WTC11 (cell line): ENCODE data around the gene SELENOF. TPM values are rescaled to one million over a fixed set of nuclear protein-coding genes. Genes with fewer than 3 reads are reported as not detected.
A peak's percentile ranks its signal among the peaks of the same experiment; 100 is the strongest.
"Not testable (repeated sequence)": the region's sequence is repeated elsewhere in the genome, so short reads cannot be mapped to it uniquely, and the experiment has no call there.

Experiments
- ATAC-seq: fragments of 200-7000 bp; cut with Tn5 transposase; 2 replicates; pipeline ENCODE4 v1.10.0; 2021; ENCODE audit warnings: mild to moderate bottlenecking, moderate library complexity
- CTCF ChIA-PET: fragments of 300-600 bp; sonication (Branson Sonifier 250); formaldehyde crosslinking; loops from one replicate; lab custom pipeline; 2021; ENCODE audit warnings: antibody characterized with exemption; lab: Charles Lee
- POLR2A ChIA-PET: fragments of 350-600 bp; sonication (Branson Sonifier 250); formaldehyde crosslinking; loops from one replicate; lab custom pipeline; 2021; ENCODE audit warnings: antibody characterized with exemption; lab: Charles Lee
- DNase-seq: peaks from one replicate; pipeline ENCODE4 v3.0.0; 2021; ENCODE audit warnings: low spot score
- H3K27ac Mint-ChIP-seq: 2 replicates; pipeline ENCODE4 v1.8.0; 2021; ENCODE audit warnings: mixed read lengths
- H3K27me3 Mint-ChIP-seq: 2 replicates; pipeline ENCODE4 v1.8.0; 2021; ENCODE audit warnings: low read depth, mild to moderate bottlenecking, moderate library complexity, mixed read lengths
- H3K36me3 Mint-ChIP-seq: 2 replicates; pipeline ENCODE4 v1.8.0; 2021; ENCODE audit warnings: mixed read lengths
- H3K4me1 Mint-ChIP-seq: 2 replicates; pipeline ENCODE4 v1.8.0; 2022; ENCODE audit warnings: mixed read lengths
- H3K4me3 Mint-ChIP-seq: 2 replicates; pipeline ENCODE4 v1.8.0; 2021; ENCODE audit warnings: mild to moderate bottlenecking, moderate library complexity, mixed read lengths
- H3K9me3 Mint-ChIP-seq: 2 replicates; pipeline ENCODE4 v1.8.0; 2021; ENCODE audit warnings: mixed read lengths
- ATF1 ChIP-seq: sonication (generic); formaldehyde crosslinking; IDR thresholded peaks from 2 replicates; pipeline ENCODE4 v1.8.1; 2023; ENCODE audit warnings: mild to moderate bottlenecking, moderate library complexity, missing genetic modification reagents
- ATF2 ChIP-seq: sonication (generic); formaldehyde crosslinking; IDR thresholded peaks from 2 replicates; pipeline ENCODE4 v1.8.1; 2022; ENCODE audit warnings: low read depth, missing genetic modification reagents, borderline replicate concordance
- ATF6 ChIP-seq: sonication (generic); formaldehyde crosslinking; IDR thresholded peaks from 2 replicates; pipeline ENCODE4 v1.8.1; 2023; ENCODE audit warnings: mild to moderate bottlenecking, missing genetic modification reagents
- CREM ChIP-seq: sonication (generic); formaldehyde crosslinking; IDR thresholded peaks from 2 replicates; pipeline ENCODE4 v1.8.1; 2022; ENCODE audit warnings: mild to moderate bottlenecking, missing genetic modification reagents, moderate library complexity
- CTCF ChIP-seq: fragments of 200-600 bp; IDR thresholded peaks from 2 replicates; pipeline ENCODE4 v1.8.0; 2022; ENCODE audit warnings: antibody characterized with exemption
- ERG ChIP-seq: fragments of 250-450 bp; sonication (Bioruptor Pico); IDR thresholded peaks from 2 replicates; pipeline ENCODE4 v1.8.0; 2021; ENCODE audit warnings: mild to moderate bottlenecking
- MYBL2 ChIP-seq: sonication (generic); formaldehyde crosslinking; IDR thresholded peaks from 2 replicates; pipeline ENCODE4 v1.8.1; 2023; ENCODE audit warnings: mild to moderate bottlenecking, moderate library complexity, missing genetic modification reagents
- PREB ChIP-seq: sonication (generic); formaldehyde crosslinking; IDR thresholded peaks from 2 replicates; pipeline ENCODE4 v1.8.1; 2022; ENCODE audit warnings: mild to moderate bottlenecking, missing genetic modification reagents, moderate library complexity, borderline replicate concordance
- RELA ChIP-seq: sonication (generic); formaldehyde crosslinking; IDR thresholded peaks from 2 replicates; pipeline ENCODE4 v1.8.1; 2022; ENCODE audit warnings: missing genetic modification reagents, mild to moderate bottlenecking, borderline replicate concordance
- SMAD4 ChIP-seq: sonication (generic); formaldehyde crosslinking; IDR thresholded peaks from 2 replicates; pipeline ENCODE4 v1.8.0; 2022; ENCODE audit warnings: mild to moderate bottlenecking, missing genetic modification reagents
- SP1 ChIP-seq: sonication (generic); formaldehyde crosslinking; conservative IDR thresholded peaks from 2 replicates; pipeline ENCODE4 v1.8.1; 2022; ENCODE audit warnings: missing genetic modification reagents
- ZNF121 ChIP-seq: sonication (generic); formaldehyde crosslinking; IDR thresholded peaks from 2 replicates; pipeline ENCODE4 v1.8.0; 2023; ENCODE audit warnings: missing genetic modification reagents
- ZNF138 ChIP-seq: sonication (generic); formaldehyde crosslinking; conservative IDR thresholded peaks from 2 replicates; pipeline ENCODE4 v1.8.1; 2022; ENCODE audit warnings: mild to moderate bottlenecking, moderate library complexity, missing genetic modification reagents
- ZNF219 ChIP-seq: sonication (generic); formaldehyde crosslinking; IDR thresholded peaks from 2 replicates; pipeline ENCODE4 v1.8.0; 2023; ENCODE audit warnings: missing genetic modification reagents, mild to moderate bottlenecking, borderline replicate concordance
- ZNF263 ChIP-seq: sonication (generic); formaldehyde crosslinking; IDR thresholded peaks from 2 replicates; pipeline ENCODE4 v1.8.1; 2022; ENCODE audit warnings: low read depth, mild to moderate bottlenecking, moderate library complexity, missing genetic modification reagents
- ZNF416 ChIP-seq: fragments of 250-450 bp; sonication (Bioruptor Pico); IDR thresholded peaks from 2 replicates; pipeline ENCODE4 v1.9.0; 2021; ENCODE audit warnings: mild to moderate bottlenecking, inconsistent platforms
- ZNF512 ChIP-seq: sonication (generic); formaldehyde crosslinking; IDR thresholded peaks from 2 replicates; pipeline ENCODE4 v1.8.1; 2022; ENCODE audit warnings: missing genetic modification reagents, borderline replicate concordance
- total RNA-seq: library from RNA; stranded (reverse); gene quantifications from 3 replicates; pipeline ENCODE4 v1.2.3, GENCODE V29; 2021
- TF ChIP-seq, protein P1 (sequence below): sonication (generic); formaldehyde crosslinking; IDR thresholded peaks from 2 replicates; pipeline ENCODE4 v1.8.0; 2023; ENCODE audit warnings: missing genetic modification reagents
- TF ChIP-seq, protein P2 (sequence below): sonication (generic); formaldehyde crosslinking; IDR thresholded peaks from 2 replicates; pipeline ENCODE4 v1.8.0; 2022; ENCODE audit warnings: missing genetic modification reagents

SELENOF gene
- total RNA-seq, 1 experiment from 2014 or later, result 156 TPM

DNA sequence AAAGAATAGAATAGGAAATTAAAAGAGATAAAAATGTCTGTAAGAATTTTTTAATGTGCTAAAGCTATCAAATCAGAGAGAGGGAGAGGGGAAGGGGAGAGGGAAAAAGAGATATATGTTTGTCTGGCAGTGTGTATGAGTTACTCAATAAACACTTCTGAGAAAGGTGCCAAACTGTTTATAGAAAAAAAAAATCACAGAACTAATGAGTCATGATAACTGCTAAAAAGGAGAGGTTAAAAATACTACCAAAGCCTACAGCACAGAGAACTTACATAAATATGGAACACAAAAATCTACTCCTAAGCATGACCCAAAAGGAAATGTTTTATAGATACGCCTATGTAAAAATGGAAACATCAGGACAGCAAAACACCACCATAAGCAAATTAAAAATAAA lies 45.4 kb downstream of the SELENOF start:
- TF ChIP-seq RELA (CRISPR knock-in tag) (no peak), ATF1 (CRISPR knock-in tag) (no peak), CREM (no peak), ZNF263 (no peak), ZNF512 (CRISPR knock-in tag) (no peak), ERG (CRISPR knock-in tag) (no peak), ZNF416 (CRISPR knock-in tag) (no peak), SP1 (no peak), ATF6 (CRISPR knock-in tag) (no peak), ZNF138 (no peak), ZNF219 (CRISPR knock-in tag) (no peak), SMAD4 (CRISPR knock-in tag) (no peak)
- TF ChIP-seq, protein P1, sequence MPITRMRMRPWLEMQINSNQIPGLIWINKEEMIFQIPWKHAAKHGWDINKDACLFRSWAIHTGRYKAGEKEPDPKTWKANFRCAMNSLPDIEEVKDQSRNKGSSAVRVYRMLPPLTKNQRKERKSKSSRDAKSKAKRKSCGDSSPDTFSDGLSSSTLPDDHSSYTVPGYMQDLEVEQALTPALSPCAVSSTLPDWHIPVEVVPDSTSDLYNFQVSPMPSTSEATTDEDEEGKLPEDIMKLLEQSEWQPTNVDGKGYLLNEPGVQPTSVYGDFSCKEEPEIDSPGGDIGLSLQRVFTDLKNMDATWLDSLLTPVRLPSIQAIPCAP, result no peak
- TF ChIP-seq, protein P2, sequence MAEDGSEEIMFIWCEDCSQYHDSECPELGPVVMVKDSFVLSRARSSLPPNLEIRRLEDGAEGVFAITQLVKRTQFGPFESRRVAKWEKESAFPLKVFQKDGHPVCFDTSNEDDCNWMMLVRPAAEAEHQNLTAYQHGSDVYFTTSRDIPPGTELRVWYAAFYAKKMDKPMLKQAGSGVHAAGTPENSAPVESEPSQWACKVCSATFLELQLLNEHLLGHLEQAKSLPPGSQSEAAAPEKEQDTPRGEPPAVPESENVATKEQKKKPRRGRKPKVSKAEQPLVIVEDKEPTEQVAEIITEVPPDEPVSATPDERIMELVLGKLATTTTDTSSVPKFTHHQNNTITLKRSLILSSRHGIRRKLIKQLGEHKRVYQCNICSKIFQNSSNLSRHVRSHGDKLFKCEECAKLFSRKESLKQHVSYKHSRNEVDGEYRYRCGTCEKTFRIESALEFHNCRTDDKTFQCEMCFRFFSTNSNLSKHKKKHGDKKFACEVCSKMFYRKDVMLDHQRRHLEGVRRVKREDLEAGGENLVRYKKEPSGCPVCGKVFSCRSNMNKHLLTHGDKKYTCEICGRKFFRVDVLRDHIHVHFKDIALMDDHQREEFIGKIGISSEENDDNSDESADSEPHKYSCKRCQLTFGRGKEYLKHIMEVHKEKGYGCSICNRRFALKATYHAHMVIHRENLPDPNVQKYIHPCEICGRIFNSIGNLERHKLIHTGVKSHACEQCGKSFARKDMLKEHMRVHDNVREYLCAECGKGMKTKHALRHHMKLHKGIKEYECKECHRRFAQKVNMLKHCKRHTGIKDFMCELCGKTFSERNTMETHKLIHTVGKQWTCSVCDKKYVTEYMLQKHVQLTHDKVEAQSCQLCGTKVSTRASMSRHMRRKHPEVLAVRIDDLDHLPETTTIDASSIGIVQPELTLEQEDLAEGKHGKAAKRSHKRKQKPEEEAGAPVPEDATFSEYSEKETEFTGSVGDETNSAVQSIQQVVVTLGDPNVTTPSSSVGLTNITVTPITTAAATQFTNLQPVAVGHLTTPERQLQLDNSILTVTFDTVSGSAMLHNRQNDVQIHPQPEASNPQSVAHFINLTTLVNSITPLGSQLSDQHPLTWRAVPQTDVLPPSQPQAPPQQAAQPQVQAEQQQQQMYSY (CRISPR knock-in tag), result no peak
- peaks cover 2% of the 10 kb centered on the region; the same call in 1 of the 2 replicates for H3K36me3 Mint-ChIP-seq
- H3K27ac Mint-ChIP-seq, result no peak overlapping the region
- no peaks in the 10 kb centered on the region for H3K9me3 Mint-ChIP-seq
- POLR2A ChIA-PET, result no interaction called here
- ATAC-seq (no peak), DNase-seq (no peak)
- CTCF ChIA-PET, result no interaction called here
- H3K4me1 Mint-ChIP-seq, result peaks cover 13% of the 10 kb centered on the region
- H3K4me3 Mint-ChIP-seq, result no peak overlapping the region
- no peaks in the 10 kb centered on the region for H3K27me3 Mint-ChIP-seq

- peak overlapping the region; percentile 84 for H3K27ac Mint-ChIP-seq
- not testable (repeated sequence) for ATAC-seq
Measured at GRCh38 chr1:86867278-86867677, 46.6 kb downstream of the SELENOF start.

DNA sequence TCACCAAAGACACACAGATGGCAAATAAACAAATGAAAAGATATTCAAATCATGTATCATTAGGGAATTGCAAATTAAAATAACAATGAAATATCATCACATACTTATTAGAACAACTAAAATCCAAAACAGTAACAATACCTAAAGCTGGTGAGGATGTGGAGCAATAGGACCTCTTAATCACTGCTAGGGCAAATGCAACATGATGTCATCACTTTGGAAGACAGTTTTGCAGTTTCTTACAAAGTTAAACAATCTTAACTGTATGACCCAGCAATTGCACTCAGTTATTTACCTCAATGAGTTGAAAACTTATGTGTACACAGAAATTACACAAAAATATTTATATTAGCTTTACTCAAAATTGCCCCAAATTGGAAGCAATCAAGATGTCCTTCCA lies 47.3 kb downstream of the SELENOF start:
- no peaks in the 10 kb centered on the region for H3K27me3 Mint-ChIP-seq
- ChIA-PET POLR2A (no interaction called here), CTCF (no interaction called here)
- TF ChIP-seq PREB (CRISPR knock-in tag) (no peak), ATF2 (CRISPR knock-in tag) (no peak), CTCF (no peak), MYBL2 (no peak)
- no peak for DNase-seq
- peaks cover 13% of the 10 kb centered on the region for H3K4me1 Mint-ChIP-seq
- H3K36me3 Mint-ChIP-seq, result peaks cover 2% of the 10 kb centered on the region; the same call in 1 of the 2 replicates
- no peak for ATAC-seq
- no peak overlapping the region for H3K4me3 Mint-ChIP-seq
- no peak overlapping the region for H3K27ac Mint-ChIP-seq
- no peaks in the 10 kb centered on the region for H3K9me3 Mint-ChIP-seq

More at GRCh38 chr1:86867278-86867677, 46.6 kb downstream of the SELENOF start:
- H3K9me3 Mint-ChIP-seq, H3K4me3 Mint-ChIP-seq, H3K27me3 Mint-ChIP-seq, DNase-seq, CTCF ChIA-PET, POLR2A ChIA-PET, H3K36me3 Mint-ChIP-seq: not testable (repeated sequence)
- peaks cover 13% of the 10 kb centered on the region for H3K4me1 Mint-ChIP-seq
- peak; percentile 76; the same call in 1 of the 2 replicates for TF ChIP-seq ZNF121
